ENCODE measurements around the gene EBI3.

DNA sequence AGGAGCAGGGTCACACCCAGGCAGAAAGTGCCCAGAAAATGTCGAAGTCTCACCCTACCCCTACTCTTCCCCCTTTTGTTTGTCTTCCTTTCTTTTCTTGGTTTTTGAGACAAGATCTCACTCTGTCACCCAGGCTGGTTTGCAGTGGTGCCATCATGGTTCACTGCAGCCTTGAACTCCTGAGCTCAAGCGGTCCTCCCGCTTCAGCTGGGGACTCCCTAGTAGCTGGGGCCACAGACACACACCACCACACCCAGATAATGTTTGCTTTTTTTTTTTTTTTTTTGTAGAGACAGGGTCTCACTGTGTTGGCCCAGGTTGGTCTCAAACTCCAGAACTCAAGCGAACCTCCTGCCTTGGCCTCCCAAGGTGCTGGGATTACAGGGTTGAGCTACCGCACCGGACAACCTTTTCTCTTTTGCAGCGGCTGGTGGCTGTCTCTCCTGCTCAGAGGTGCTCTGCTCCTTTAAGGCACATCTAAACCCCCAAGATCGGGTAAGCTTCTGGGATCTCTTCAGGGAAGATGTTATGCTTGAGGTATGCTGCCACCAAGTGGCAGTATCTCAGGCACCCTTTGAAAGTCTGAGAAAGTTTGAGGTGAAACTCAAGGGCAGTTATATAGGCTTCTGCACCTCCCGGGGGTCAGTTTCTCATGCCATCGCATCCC is 22.4 kb upstream of the EBI3 start:
- TF ChIP-seq ZNF274 (IDR thresholded peaks at IDR 0.05; ENCODE audit: low read depth, low read length) (no peak), YY1 (IDR thresholded peaks at IDR 0.05; ENCODE audit: insufficient read depth, insufficient read length) (no peak), SUZ12 (IDR thresholded peaks at IDR 0.05; ENCODE audit: extremely low read depth, insufficient read depth, insufficient read length) (no peak)
